Urinary bladder (tissue), 2 donors: ENCODE measurements around the gene ZNF726. TPM values are rescaled to one million over a fixed set of nuclear protein-coding genes. Genes with fewer than 3 reads are reported as not detected.

Experiments
- polyA plus RNA-seq: library from polyadenylated mRNA; stranded (reverse); fragments of 200-250 nt; gene quantifications from one replicate; pipeline ENCODE4 v1.2.3, GENCODE V29; 2013
- total RNA-seq: library from RNA; depleted of rRNA; stranded (reverse); fragments of >200 nt; gene quantifications from one replicate; pipeline ENCODE4 v1.2.3, GENCODE V29; 2014
- donor health status: healthy.

ZNF726 gene
- total and polyA plus RNA-seq, 2 donors, result 1.2 to 15.0 TPM

Other genes starting within 250 kb of the ZNF726 start
- gene ZNF675, start 227.7 kb upstream of the ZNF726 start, total RNA-seq, result 29.2 TPM
- 3.5 TPM for gene ZNF675, start 227.7 kb upstream of the ZNF726 start, polyA plus RNA-seq
- 9.7 TPM for gene ZNF681, start 156.0 kb upstream of the ZNF726 start, total RNA-seq
- gene ZNF681, start 156.0 kb upstream of the ZNF726 start, polyA plus RNA-seq, result 0.75 TPM
- gene ZNF254, start 172.3 kb downstream of the ZNF726 start, total RNA-seq, result 76.5 TPM
- 7.6 TPM for gene ZNF254, start 172.3 kb downstream of the ZNF726 start, polyA plus RNA-seq